Measurements from ENCODE around the gene FBXL13. TPM values are rescaled to one million over a fixed set of nuclear protein-coding genes. Genes with fewer than 3 reads are reported as not detected.

The FBXL13 gene
- total and polyA plus RNA-seq, 2 of the 8 experiments (the other 6 are each of a cell fraction or from before 2014, with no cell fraction given): 1.2 to 2.8 TPM

DNA sequence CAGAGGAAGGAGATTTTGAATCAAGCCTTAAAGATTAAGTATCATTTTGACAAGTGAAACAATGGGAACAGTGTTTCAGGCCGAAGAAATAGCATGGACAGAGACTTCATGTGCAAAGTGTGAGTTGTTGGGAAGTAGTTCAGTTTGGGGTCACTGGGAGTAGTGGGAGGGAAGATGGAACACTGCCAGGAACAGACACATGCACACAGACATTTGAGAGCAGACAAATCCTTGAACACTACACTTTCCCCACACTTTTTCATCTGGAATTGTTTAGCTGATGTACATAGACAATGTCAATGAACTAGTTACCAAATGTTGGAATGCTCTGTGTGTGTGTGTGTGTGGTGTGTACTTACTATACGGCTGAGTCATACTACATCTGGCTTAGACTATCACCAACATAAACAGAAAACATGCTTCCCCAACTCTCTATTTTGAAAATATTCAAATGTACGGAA lies 214.2 kb downstream of the FBXL13 start:
- FAIRE-seq: no peak
- Histone ChIP-seq H3K9me3 (ENCODE audit: insufficient read depth in 2 of 2, low read depth in 1 of 2, low read length in 1 of 2) (no peaks in the 10 kb centered on the region), H2BK5ac (ENCODE audit: low read depth, low read length) (no peak overlapping the region), H3K4me3 (ENCODE audit: extremely low read depth in 1 of 4, insufficient read depth in 2 of 4, low read depth in 3 of 4, low read length in 4 of 4) (no peak overlapping the region), H2BK20ac (ENCODE audit: low read length) (no peak overlapping the region), H3K23ac (ENCODE audit: insufficient read length) (no peak overlapping the region), H4K5ac (ENCODE audit: insufficient read length, low read depth, low read length) (no peak overlapping the region), H2BK120ac (replicated peaks; ENCODE audit: low read depth, low read length) (no peak overlapping the region), H3K27me3 (replicated peaks in 1 of 4; ENCODE audit: control insufficient read depth in 3 of 4, extremely low read depth in 1 of 4, insufficient read depth in 3 of 4, low read length in 3 of 4) (no peaks in the 10 kb centered on the region), H3K36me3 (ENCODE audit: control insufficient read depth in 2 of 4, insufficient read depth in 4 of 4, low read length in 3 of 4) (no peaks in the 10 kb centered on the region), H2AK5ac (ENCODE audit: low read depth, low read length) (no peak overlapping the region), H3K79me1 (ENCODE audit: low read depth, low read length) (no peaks in the 10 kb centered on the region), H2BK12ac (ENCODE audit: low read depth, low read length) (no peak overlapping the region), H3K27ac (ENCODE audit: low read depth, low read length) (no peak overlapping the region), H3K18ac (ENCODE audit: extremely low read depth, low read length) (no peak overlapping the region), H4K20me1 (replicated peaks in 1 of 2; ENCODE audit: control insufficient read depth in 1 of 2, insufficient read depth in 2 of 2, low read length in 2 of 2) (no peaks in the 10 kb centered on the region), H3K4me1 (replicated peaks in 1 of 4; ENCODE audit: control insufficient read depth in 3 of 4, insufficient read depth in 4 of 4, low read length in 3 of 4) (peaks cover 0 to 4% (median 1%) of the 10 kb centered on the region in 4 experiments; a peak in 2 of 7 replicates), H4K91ac (replicated peaks; ENCODE audit: insufficient read length, low read length) (no peak overlapping the region), H3K4me2 (ENCODE audit: insufficient read depth in 1 of 2, low read depth in 2 of 2, low read length in 2 of 2) (no peak overlapping the region), H4K8ac (ENCODE audit: extremely low read depth, insufficient read depth, low read length) (no peak overlapping the region), H2BK15ac (ENCODE audit: low read length) (no peak overlapping the region), H3K14ac (ENCODE audit: insufficient read length) (no peak overlapping the region), H3K79me2 (ENCODE audit: control insufficient read depth in 1 of 2, insufficient read depth in 2 of 2, low read length in 2 of 2) (no peaks in the 10 kb centered on the region), H3K4ac (replicated peaks; ENCODE audit: insufficient read length, low read depth, low read length) (no peak overlapping the region), H2AFZ (ENCODE audit: low read length) (no peak overlapping the region), H3K56ac (replicated peaks; ENCODE audit: insufficient read length, low read depth, low read length) (no peak overlapping the region), H3K9ac (replicated peaks in 1 of 4; ENCODE audit: extremely low read depth in 1 of 4, low read depth in 3 of 4, low read length in 3 of 4) (no peak overlapping the region), H3K23me2 (ENCODE audit: low read depth, low read length) (no peaks in the 10 kb centered on the region)
- ChIA-PET POLR2A (ENCODE audit: partially characterized antibody) (no interaction called here), CTCF (ENCODE audit: partially characterized antibody) (no interaction called here)
- DNase-seq (ENCODE audit: low read depth in 1 of 2, low spot score in 2 of 2): no peak
- WGBS, 2 experiments (ENCODE audit: extremely low coverage in 1 of 2, insufficient coverage in 1 of 2, insufficient read length in 1 of 2, insufficient replicate concordance in 2 of 2, low coverage in 1 of 2, low lambda C conversion rate in 2 of 2, missing lambda C conversion rate in 1 of 2): 89% methylated on average over 3 of the region's 3 CpGs; no CpG with 5 or more reads in 1 of the 2 experiments
- TF ChIP-seq, protein P1, sequence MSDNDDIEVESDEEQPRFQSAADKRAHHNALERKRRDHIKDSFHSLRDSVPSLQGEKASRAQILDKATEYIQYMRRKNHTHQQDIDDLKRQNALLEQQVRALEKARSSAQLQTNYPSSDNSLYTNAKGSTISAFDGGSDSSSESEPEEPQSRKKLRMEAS (IDR thresholded peaks at IDR 0.05): no peak
- no peak for TF ChIP-seq HDAC2 (IDR thresholded peaks at IDR 0.05; ENCODE audit: borderline replicate concordance in 1 of 2, low read depth in 2 of 2, low read length in 2 of 2)

All from H1 (cell line).